ENCODE measurements around the gene ADGRF1. TPM values are rescaled to one million over a fixed set of nuclear protein-coding genes. Genes with fewer than 3 reads are reported as not detected.

The ADGRF1 gene
- polyA plus RNA-seq, 4 donors, result 0.13 to 1.7 (median 1.3) TPM

DNA sequence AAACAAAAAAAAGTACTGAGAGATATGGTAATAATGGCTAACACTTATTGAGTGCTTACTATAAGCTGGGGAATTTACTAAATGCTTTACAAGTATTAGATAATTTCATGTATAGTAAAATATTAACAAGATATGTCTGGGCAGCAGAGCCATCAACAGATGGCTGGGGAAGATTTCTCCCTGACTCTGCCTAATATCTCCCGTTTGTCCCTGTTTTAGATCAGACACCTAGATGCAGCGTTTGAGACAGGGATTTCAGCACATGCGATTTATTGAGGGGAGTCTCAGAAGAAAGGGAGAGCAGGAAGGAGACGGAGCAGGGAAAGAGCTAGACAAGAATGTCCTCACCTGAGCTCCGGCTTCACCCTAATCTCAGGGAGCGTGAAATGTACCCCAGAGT, 36.9 kb upstream of the ADGRF1 start:
- H3K27ac ChIP-seq (ENCODE audit: low read depth in 1 of 3, low read length in 2 of 3), result no peak overlapping the region
- 71 to 83% (median 76%) methylated on average over 6 of the region's 6 CpGs for WGBS, 3 donors
- H3K4me3 ChIP-seq (ENCODE audit: low read depth in 1 of 3, low read length in 3 of 3), result no peak overlapping the region
- FAIRE-seq (no peak), DNase-seq (no peak)
- no peaks in the 10 kb centered on the region for H3K27me3 ChIP-seq (ENCODE audit: control insufficient read depth in 3 of 3, insufficient read depth in 3 of 3, low read length in 3 of 3)
- H3K4me1 ChIP-seq (ENCODE audit: control insufficient read depth in 3 of 3, insufficient read depth in 2 of 3, low read depth in 1 of 3, low read length in 2 of 3), result peaks cover 0 to 9% (median 0%) of the 10 kb centered on the region in 3 donors
- no peaks in the 10 kb centered on the region for H3K36me3 ChIP-seq (ENCODE audit: control insufficient read depth in 3 of 3, insufficient read depth in 2 of 3, low read depth in 1 of 3, low read length in 3 of 3)
- H3K9me3 ChIP-seq (ENCODE audit: control insufficient read depth in 2 of 2, insufficient read depth in 1 of 2, low read depth in 1 of 2, low read length in 1 of 2), result no peaks in the 10 kb centered on the region

DNA sequence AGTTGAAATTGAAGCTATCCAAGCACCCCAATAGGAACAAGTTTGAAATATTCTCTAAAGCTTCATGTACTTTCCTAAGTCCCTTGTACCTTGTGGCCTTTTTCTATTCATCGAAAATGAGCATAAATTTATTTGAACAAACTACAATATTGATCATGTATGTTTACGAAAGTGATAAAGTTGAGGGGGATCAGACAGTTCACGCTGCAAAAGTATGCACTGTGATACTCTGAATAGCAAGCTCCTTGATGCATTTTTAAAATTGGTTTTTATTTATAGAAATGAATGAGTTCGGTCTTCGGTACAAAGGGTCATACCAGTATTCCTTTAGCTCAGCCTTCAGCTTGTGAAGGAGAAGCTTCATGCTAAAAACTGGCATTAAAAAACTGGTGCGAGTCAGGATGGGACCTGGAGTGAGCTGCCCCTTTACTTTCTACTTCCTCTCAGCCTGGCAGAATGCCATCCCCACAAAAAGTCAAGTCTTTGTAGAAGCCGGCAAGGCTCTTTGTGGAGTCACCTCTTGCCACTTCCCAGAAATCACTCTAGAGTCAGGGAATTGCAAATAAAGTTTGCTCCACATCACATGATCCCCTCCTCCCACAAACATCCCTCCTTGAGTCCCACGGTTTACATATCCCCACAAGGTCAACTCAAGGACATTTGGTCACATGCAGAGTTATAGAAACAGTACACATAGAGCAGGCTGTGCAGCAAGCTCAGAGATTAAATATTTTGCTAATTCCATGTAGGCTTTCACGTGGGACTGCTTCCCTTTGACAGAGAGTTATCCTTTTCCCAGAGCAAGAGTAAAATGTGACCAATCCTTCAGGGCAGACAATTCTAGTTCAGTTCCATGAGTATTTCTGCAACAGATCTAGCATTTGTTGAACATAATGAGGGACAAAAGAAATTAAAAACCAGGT, 34.6 kb upstream of the ADGRF1 start:
- FAIRE-seq, result no peak
- Histone ChIP-seq H3K36me3 (ENCODE audit: control insufficient read depth in 3 of 3, insufficient read depth in 2 of 3, low read depth in 1 of 3, low read length in 3 of 3) (no peaks in the 10 kb centered on the region), H3K4me1 (ENCODE audit: control insufficient read depth in 3 of 3, insufficient read depth in 2 of 3, low read depth in 1 of 3, low read length in 2 of 3) (peaks cover 0 to 13% (median 0%) of the 10 kb centered on the region in 3 donors), H3K9me3 (ENCODE audit: control insufficient read depth in 2 of 2, insufficient read depth in 1 of 2, low read depth in 1 of 2, low read length in 1 of 2) (no peaks in the 10 kb centered on the region), H3K27ac (ENCODE audit: low read depth in 1 of 3, low read length in 2 of 3) (peak overlapping the region in 1 of 3 donors; percentile 32), H3K4me3 (ENCODE audit: low read depth in 1 of 3, low read length in 3 of 3) (no peak overlapping the region), H3K27me3 (ENCODE audit: control insufficient read depth in 3 of 3, insufficient read depth in 3 of 3, low read length in 3 of 3) (no peaks in the 10 kb centered on the region)
- WGBS, 3 donors, result 53 to 60% (median 57%) methylated on average over 9 of the region's 9 CpGs
- DNase-seq, result peak in 1 of 2 donors; percentile 29

- DNase-seq (no peak), FAIRE-seq (no peak)
- Histone ChIP-seq H3K27ac (ENCODE audit: low read depth in 1 of 3, low read length in 2 of 3) (no peak overlapping the region), H3K4me1 (ENCODE audit: control insufficient read depth in 3 of 3, insufficient read depth in 2 of 3, low read depth in 1 of 3, low read length in 2 of 3) (peaks cover 0 to 13% (median 0%) of the 10 kb centered on the region in 3 donors), H3K27me3 (ENCODE audit: control insufficient read depth in 3 of 3, insufficient read depth in 3 of 3, low read length in 3 of 3) (no peaks in the 10 kb centered on the region), H3K9me3 (ENCODE audit: control insufficient read depth in 2 of 2, insufficient read depth in 1 of 2, low read depth in 1 of 2, low read length in 1 of 2) (no peaks in the 10 kb centered on the region), H3K36me3 (ENCODE audit: control insufficient read depth in 3 of 3, insufficient read depth in 2 of 3, low read depth in 1 of 3, low read length in 3 of 3) (no peaks in the 10 kb centered on the region), H3K4me3 (ENCODE audit: low read depth in 1 of 3, low read length in 3 of 3) (no peak overlapping the region)
- WGBS, 3 donors, result 75 to 83% (median 77%) methylated on average over 8 of the region's 8 CpGs
These were observed 33.7 kb upstream of the ADGRF1 start for GRCh38 chr6:47075741-47076421.

DNA sequence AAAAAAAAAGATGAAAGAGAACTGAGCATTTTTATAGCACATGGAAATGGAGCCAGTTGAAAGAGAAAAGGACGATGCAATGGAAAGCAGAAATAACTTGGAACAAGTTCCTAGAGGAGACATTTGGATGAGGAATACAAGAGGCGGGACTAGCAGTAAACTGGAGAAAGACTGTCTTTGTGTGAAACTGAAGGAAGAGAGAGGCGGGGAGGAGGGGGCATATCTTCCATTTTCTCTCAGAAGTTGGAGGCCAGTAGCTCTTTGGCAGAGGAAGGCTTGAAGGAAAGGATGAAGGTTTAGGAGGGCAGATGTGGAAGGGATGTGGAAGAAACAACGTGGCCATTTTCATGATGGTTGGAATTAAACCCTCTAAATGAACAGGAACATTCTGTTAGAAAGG, 33.0 kb upstream of the ADGRF1 start:
- FAIRE-seq (no peak), DNase-seq (no peak)
- Histone ChIP-seq H3K4me1 (ENCODE audit: control insufficient read depth in 3 of 3, insufficient read depth in 2 of 3, low read depth in 1 of 3, low read length in 2 of 3) (peaks cover 0 to 13% (median 0%) of the 10 kb centered on the region in 3 donors), H3K27me3 (ENCODE audit: control insufficient read depth in 3 of 3, insufficient read depth in 3 of 3, low read length in 3 of 3) (no peaks in the 10 kb centered on the region), H3K27ac (ENCODE audit: low read depth in 1 of 3, low read length in 2 of 3) (no peak overlapping the region), H3K9me3 (ENCODE audit: control insufficient read depth in 2 of 2, insufficient read depth in 1 of 2, low read depth in 1 of 2, low read length in 1 of 2) (no peaks in the 10 kb centered on the region), H3K4me3 (ENCODE audit: low read depth in 1 of 3, low read length in 3 of 3) (no peak overlapping the region), H3K36me3 (ENCODE audit: control insufficient read depth in 3 of 3, insufficient read depth in 2 of 3, low read depth in 1 of 3, low read length in 3 of 3) (no peaks in the 10 kb centered on the region)
- 69 to 77% (median 72%) methylated on average over 4 of the region's 4 CpGs for WGBS, 3 donors

DNA sequence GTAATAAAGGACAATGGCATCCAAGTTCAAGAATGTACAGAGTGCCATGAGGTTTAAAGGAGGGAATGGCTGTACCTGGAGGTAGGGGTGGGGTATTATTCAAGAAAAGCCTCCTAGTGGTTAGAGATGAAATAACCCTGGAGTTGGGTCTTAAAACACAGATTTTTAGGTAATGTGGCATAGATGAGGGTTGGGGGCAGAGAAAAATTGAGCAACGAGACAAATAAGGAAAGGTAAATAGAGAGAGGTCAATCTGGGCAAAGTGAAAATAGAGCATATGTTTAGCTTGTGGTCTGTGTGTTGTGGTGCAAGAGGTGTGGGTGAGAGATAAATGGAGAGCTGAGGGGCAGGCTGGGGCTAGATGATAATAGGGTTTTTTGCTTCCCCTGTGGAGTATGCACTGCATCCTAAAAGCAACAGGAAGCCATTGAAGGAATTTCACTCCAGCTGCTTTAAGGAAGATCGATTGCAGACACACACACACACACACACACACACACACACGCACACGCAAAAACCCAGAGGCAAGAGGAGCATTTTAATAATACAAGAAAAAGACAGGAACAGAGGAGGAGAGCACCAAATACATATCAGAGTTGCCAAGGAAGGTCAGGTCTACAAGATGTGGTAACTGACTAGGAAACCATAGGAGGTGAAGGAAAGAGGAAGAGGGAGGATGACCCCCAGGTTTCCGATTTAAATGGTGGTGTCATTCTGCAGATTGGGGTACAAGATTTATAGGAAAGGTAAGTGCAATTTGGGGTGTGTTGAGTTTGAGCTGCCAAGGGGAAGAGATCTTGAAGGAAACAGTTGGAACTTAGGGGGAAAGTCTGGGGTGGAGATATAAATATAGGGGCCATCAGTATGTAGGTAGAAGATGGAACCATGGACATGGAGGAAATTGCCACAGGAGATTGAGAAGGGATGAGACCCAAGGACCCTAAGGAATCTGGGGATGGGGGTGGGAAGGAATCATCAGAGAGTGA, 31.3 kb upstream of the ADGRF1 start:
- no peak for FAIRE-seq
- 75 to 83% (median 78%) methylated on average over 5 of the region's 5 CpGs for WGBS, 3 donors
- peaks cover 0 to 5% (median 0%) of the 10 kb centered on the region in 3 donors for H3K4me1 ChIP-seq (ENCODE audit: control insufficient read depth in 3 of 3, insufficient read depth in 2 of 3, low read depth in 1 of 3, low read length in 2 of 3)

GRCh38 chr6:47072667-47073066, 30.5 kb upstream of the ADGRF1 start:
- H3K27me3 ChIP-seq (ENCODE audit: control insufficient read depth in 3 of 3, insufficient read depth in 3 of 3, low read length in 3 of 3), result no peaks in the 10 kb centered on the region
- FAIRE-seq (no peak), DNase-seq (no peak)
- no peak overlapping the region for H3K4me3 ChIP-seq (ENCODE audit: low read depth in 1 of 3, low read length in 3 of 3)
- 6 to 59% (median 33%) methylated on average over 1 of the region's 1 CpG for WGBS, 3 donors
- no peaks in the 10 kb centered on the region for H3K36me3 ChIP-seq (ENCODE audit: control insufficient read depth in 3 of 3, insufficient read depth in 2 of 3, low read depth in 1 of 3, low read length in 3 of 3)
- peaks cover 0 to 5% (median 0%) of the 10 kb centered on the region in 3 donors for H3K4me1 ChIP-seq (ENCODE audit: control insufficient read depth in 3 of 3, insufficient read depth in 2 of 3, low read depth in 1 of 3, low read length in 2 of 3)
- no peaks in the 10 kb centered on the region for H3K9me3 ChIP-seq (ENCODE audit: control insufficient read depth in 2 of 2, insufficient read depth in 1 of 2, low read depth in 1 of 2, low read length in 1 of 2)
- H3K27ac ChIP-seq (ENCODE audit: low read depth in 1 of 3, low read length in 2 of 3), result no peak overlapping the region

More for the DNA sequence above, 31.3 kb upstream of the ADGRF1 start:
- Histone ChIP-seq H3K27me3 (ENCODE audit: control insufficient read depth in 3 of 3, insufficient read depth in 3 of 3, low read length in 3 of 3) (no peaks in the 10 kb centered on the region), H3K9me3 (ENCODE audit: control insufficient read depth in 2 of 2, insufficient read depth in 1 of 2, low read depth in 1 of 2, low read length in 1 of 2) (no peaks in the 10 kb centered on the region), H3K4me3 (ENCODE audit: low read depth in 1 of 3, low read length in 3 of 3) (no peak overlapping the region), H3K27ac (ENCODE audit: low read depth in 1 of 3, low read length in 2 of 3) (no peak overlapping the region), H3K36me3 (ENCODE audit: control insufficient read depth in 3 of 3, insufficient read depth in 2 of 3, low read depth in 1 of 3, low read length in 3 of 3) (no peaks in the 10 kb centered on the region)
- DNase-seq, result no peak

GRCh38 chr6:47071681-47072080, 29.5 kb upstream of the ADGRF1 start:
- no peaks in the 10 kb centered on the region for H3K36me3 ChIP-seq (ENCODE audit: control insufficient read depth in 3 of 3, insufficient read depth in 2 of 3, low read depth in 1 of 3, low read length in 3 of 3)
- peaks cover 0 to 5% (median 0%) of the 10 kb centered on the region in 3 donors for H3K4me1 ChIP-seq (ENCODE audit: control insufficient read depth in 3 of 3, insufficient read depth in 2 of 3, low read depth in 1 of 3, low read length in 2 of 3)
- 50 to 56% (median 53%) methylated on average over 1 of the region's 1 CpG for WGBS, 3 donors
- H3K4me3 ChIP-seq (ENCODE audit: low read depth in 1 of 3, low read length in 3 of 3), result no peak overlapping the region
- DNase-seq (no peak), FAIRE-seq (no peak)
- no peaks in the 10 kb centered on the region for H3K27me3 ChIP-seq (ENCODE audit: control insufficient read depth in 3 of 3, insufficient read depth in 3 of 3, low read length in 3 of 3)
- H3K9me3 ChIP-seq (ENCODE audit: control insufficient read depth in 2 of 2, insufficient read depth in 1 of 2, low read depth in 1 of 2, low read length in 1 of 2), result no peaks in the 10 kb centered on the region
- H3K27ac ChIP-seq (ENCODE audit: low read depth in 1 of 3, low read length in 2 of 3), result no peak overlapping the region

DNA sequence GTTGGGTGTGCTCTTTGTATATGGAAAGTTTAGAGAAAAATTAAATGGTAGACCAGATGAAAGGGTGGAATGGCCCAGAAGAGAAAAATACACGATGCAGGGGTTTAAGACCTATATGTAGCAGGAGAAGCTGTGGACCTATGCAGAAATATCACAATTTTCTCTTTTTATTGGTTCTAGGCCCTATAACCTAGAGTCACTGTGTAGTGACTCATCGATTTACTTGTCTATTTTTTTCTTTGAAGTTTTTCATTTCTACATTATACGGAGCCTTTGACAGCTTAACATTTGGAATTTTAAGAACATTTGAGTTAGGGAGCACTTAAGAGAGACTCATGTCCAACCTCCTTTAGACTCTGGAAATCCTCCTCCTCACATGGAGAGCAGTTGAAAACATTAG, 28.3 kb upstream of the ADGRF1 start:
- no peak for FAIRE-seq
- Histone ChIP-seq H3K4me1 (ENCODE audit: control insufficient read depth in 3 of 3, insufficient read depth in 2 of 3, low read depth in 1 of 3, low read length in 2 of 3) (peaks cover 0 to 5% (median 0%) of the 10 kb centered on the region in 3 donors), H3K4me3 (ENCODE audit: low read depth in 1 of 3, low read length in 3 of 3) (no peak overlapping the region), H3K27me3 (ENCODE audit: control insufficient read depth in 3 of 3, insufficient read depth in 3 of 3, low read length in 3 of 3) (no peaks in the 10 kb centered on the region), H3K36me3 (ENCODE audit: control insufficient read depth in 3 of 3, insufficient read depth in 2 of 3, low read depth in 1 of 3, low read length in 3 of 3) (no peaks in the 10 kb centered on the region), H3K9me3 (ENCODE audit: control insufficient read depth in 2 of 2, insufficient read depth in 1 of 2, low read depth in 1 of 2, low read length in 1 of 2) (no peaks in the 10 kb centered on the region), H3K27ac (ENCODE audit: low read depth in 1 of 3, low read length in 2 of 3) (no peak overlapping the region)
- 95 to 96% (median 95%) methylated on average over 3 of the region's 3 CpGs for WGBS, 3 donors
- DNase-seq, result no peak

Data from small intestine (tissue), 7 donors.